TTC549 (cell line): ENCODE results near the gene ARID1B.

Experiments used
- FAIRE-seq: peaks from 2 replicates; lab custom pipeline; 2012; peaks lifted over from hg19 to GRCh38; lab: Jason Lieb, UNC

Gene ARID1B

DNA sequence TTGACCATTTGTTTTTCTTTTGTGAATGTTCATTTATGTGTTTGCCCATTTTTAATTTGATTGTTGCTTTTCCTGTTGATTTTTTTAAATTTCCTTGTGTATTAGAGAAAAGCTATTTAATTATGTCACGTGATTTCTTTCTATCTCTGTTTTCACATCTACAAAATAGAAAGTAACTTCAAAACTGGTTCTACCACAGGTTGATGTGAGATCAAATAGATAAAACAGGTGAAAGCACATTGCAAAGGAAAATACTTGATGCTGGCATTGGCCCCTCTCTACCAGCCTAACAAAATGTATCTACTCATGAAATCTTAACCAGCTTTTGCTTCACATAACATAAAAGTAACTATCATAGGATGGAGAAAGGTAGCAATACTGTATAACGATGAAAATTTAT, 416.9 kb downstream of the ARID1B start:
- no peak for FAIRE-seq

- no peak for FAIRE-seq
Observed at GRCh38 chr6:157194643-157195042, 417.5 kb downstream of the ARID1B start.

- FAIRE-seq: no peak
Observed at GRCh38 chr6:157196391-157196790, 419.2 kb downstream of the ARID1B start.

- no peak for FAIRE-seq
Observed at GRCh38 chr6:157198425-157199279, 421.5 kb downstream of the ARID1B start.

- FAIRE-seq: no peak
Observed at GRCh38 chr6:157200117-157200516, 422.9 kb downstream of the ARID1B start.

DNA sequence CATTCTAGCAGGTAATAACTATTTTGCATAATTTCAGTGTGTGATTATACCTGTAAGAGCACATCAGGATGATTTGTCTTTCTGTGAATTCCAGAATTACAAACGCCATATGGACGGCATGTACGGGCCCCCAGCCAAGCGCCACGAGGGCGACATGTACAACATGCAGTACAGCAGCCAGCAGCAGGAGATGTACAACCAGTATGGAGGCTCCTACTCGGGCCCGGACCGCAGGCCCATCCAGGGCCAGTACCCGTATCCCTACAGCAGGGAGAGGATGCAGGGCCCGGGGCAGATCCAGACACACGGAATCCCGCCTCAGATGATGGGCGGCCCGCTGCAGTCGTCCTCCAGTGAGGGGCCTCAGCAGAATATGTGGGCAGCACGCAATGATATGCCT, 423.4 kb downstream of the ARID1B start:
- FAIRE-seq: no peak

- FAIRE-seq: no peak
Observed at GRCh38 chr6:157201083-157201482, 423.9 kb downstream of the ARID1B start.

DNA sequence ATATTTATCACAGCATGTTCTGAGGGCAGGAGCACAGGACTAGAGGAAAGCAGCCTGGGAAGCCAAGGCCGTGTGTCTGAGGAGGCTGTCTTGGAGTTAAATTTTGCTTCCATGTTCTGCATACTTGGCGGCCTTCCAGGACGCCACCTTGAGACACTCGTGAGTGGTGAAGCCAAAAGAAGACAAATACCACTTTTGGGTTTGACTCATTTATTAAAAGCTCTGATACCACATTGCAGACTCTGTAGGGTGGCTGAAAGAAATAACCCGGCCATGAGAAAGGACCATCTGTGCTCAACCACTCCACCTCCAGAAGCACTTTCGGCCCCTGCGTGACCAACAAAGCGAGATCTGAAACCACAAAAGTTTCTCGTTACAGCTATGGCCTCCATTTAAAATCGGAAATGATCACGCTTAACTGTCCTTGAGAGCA, 426.1 kb downstream of the ARID1B start:
- FAIRE-seq: no peak

DNA sequence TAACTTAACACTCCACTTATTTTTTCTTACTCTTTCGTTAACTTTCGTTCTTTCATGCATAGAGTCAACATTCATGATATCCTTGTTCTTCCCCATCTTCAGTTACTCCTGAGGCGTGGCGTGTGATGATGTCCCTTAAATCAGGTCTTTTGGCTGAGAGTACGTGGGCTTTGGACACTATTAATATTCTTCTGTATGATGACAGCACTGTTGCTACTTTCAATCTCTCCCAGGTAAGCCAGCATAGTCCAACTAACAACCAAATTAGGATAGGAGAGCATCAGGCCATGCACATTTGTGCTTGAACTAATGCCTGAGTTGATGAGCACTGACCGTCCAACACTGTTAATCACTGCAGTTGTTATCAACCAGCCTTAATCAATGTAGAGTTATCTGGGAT, 426.6 kb downstream of the ARID1B start:
- FAIRE-seq: no peak

- FAIRE-seq: no peak
Observed at GRCh38 chr6:157205473-157206358, 428.5 kb downstream of the ARID1B start.

GRCh38 chr6:157206359-157206815, 429.2 kb downstream of the ARID1B start:
- FAIRE-seq: no peak

DNA sequence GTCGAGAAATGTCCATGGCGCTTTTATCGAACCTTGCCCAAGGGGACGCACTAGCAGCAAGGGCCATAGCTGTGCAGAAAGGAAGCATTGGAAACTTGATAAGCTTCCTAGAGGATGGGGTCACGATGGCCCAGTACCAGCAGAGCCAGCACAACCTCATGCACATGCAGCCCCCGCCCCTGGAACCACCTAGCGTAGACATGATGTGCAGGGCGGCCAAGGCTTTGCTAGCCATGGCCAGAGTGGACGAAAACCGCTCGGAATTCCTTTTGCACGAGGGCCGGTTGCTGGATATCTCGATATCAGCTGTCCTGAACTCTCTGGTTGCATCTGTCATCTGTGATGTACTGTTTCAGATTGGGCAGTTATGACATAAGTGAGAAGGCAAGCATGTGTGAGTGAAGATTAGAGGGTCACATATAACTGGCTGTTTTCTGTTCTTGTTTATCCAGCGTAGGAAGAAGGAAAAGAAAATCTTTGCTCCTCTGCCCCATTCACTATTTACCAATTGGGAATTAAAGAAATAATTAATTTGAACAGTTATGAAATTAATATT, 430.4 kb downstream of the ARID1B start:
- FAIRE-seq: no peak

GRCh38 chr6:157209865-157210530, 432.8 kb downstream of the ARID1B start:
- FAIRE-seq: no peak

- FAIRE-seq: no peak
Observed at GRCh38 chr6:157210954-157211353, 433.8 kb downstream of the ARID1B start.

DNA sequence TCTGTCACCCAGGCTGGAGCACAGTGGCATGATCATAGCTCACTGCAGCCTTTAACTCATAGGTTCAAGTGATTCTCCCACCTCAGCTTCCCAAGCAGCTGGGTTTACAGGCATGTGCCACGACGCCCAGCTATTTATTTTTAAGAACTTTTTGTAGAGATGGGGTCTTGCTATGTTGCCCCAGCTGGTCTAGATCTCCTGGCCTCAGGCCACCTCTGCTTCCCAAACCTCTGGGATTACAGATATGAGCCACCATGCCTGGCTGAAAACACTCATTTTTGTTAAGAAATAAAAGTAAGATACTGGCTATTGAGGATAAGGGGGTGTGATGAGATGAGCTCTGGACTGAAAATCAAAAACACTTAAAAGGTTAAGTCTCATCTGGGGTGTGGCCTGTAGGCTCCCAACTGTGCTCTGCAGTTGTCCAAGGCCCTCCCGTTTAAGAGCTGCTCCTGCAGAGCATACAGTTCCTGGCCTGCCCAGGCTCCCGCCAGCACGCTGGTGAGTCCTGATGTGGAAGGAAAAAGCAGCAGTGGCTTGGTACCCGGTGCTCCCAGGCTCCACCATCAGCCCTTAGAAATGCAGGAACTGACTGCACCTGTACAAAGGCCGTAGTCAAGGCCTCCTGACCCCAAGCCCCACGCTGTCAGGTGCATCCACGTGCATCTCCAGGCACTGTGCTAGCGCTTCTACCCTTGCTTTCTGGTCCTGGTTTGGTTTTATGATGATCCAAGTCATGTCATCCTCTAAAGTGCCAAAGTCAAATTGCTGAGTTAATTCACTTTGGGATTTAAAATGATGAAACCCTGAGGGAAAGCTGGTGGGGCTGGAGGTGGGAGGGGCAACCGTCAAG, 434.7 kb downstream of the ARID1B start:
- FAIRE-seq: no peak

- no peak for FAIRE-seq
Observed at GRCh38 chr6:157213426-157213825, 436.2 kb downstream of the ARID1B start.

GRCh38 chr6:157213907-157214565, 436.9 kb downstream of the ARID1B start:
- FAIRE-seq: no peak

DNA sequence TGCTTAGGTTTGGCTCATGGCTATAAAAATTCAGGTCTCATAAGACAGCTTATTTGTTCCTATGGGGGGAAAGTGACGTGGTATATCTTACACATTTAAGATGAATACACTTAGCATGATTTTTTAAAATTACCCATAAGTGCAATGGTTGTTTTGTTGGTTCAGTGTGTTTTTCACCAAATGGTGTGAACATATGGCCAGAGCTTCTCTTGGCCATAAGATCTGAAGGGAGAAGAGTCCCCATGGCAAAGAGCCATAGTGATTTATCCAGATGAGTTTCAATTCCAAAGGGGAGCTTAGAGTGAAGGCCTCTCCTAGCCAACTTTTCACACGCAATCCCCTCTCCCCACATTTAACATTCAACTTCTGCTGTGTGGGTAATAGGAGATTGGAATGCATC, 438.5 kb downstream of the ARID1B start:
- FAIRE-seq: no peak

- no peak for FAIRE-seq
Observed at GRCh38 chr6:157216570-157216969, 439.4 kb downstream of the ARID1B start.

DNA sequence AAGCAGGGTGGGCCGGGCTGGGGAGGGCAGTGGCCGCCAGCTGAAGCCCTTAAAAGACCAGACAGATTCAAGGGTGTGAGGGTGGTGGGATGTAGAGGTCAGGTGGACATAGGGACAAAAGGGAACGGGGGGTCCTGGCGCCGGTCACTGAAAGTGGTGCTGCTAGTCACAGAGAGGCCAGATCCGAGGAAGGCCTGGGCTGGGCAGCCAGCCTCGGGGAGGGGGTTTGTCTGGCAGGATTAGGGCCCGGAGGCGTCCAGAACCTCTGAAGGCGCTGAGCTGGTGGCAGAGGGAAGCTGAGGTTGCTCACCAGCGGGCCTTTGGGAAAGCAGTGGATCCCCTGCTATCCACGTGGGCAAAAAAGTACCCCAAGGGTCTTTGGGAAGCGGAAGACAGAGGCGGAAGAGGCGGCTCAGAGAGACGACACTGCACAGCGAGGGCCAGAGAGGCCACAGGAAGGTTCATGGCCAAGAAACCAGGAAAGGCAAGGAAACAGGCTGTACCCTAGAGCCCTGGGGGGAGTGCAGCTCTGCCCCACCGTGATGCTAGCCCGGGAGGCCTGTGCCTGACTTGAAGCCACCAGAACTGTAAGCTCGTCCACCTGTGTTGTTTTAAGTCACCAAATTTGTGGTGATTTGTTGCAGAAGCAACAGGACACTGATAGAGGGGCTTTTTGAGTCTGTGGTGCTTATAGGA, 440.2 kb downstream of the ARID1B start:
- FAIRE-seq: no peak
